Left ventricle myocardium inferior (tissue), 1 donor: ENCODE results near the gene CALML6. TPM values are rescaled to one million over a fixed set of nuclear protein-coding genes. Genes with fewer than 3 reads are reported as not detected.

ENCODE experiments used
- DNase-seq: peaks from one replicate; pipeline ENCODE4 v3.0.0-alpha.2; 2020
- H3K27ac ChIP-seq: fragments of 200-600 bp; replicated peaks from 2 replicates; pipeline ENCODE4 v1.8.0; 2021
- H3K27me3 ChIP-seq: fragments of 200-600 bp; 2 replicates; pipeline ENCODE4 v1.8.0; 2021; ENCODE audit warnings: low read depth
- H3K36me3 ChIP-seq: fragments of 200-600 bp; 2 replicates; pipeline ENCODE4 v1.8.0; 2021
- H3K4me1 ChIP-seq: fragments of 200-600 bp; 2 replicates; pipeline ENCODE4 v1.8.0; 2021
- H3K4me3 ChIP-seq: fragments of 200-600 bp; 2 replicates; pipeline ENCODE4 v1.8.0; 2021; ENCODE audit warnings: mild to moderate bottlenecking, moderate library complexity
- H3K9me3 ChIP-seq: fragments of 200-600 bp; replicated peaks from 2 replicates; pipeline ENCODE4 v1.8.0; 2021
- intact Hi-C: fragments of 100-400 bp; cut with micrococcal nuclease; formaldehyde crosslinking; loops from one replicate; pipeline ENCODE4 v1.11.0; 2022
- long read RNA-seq: library from polyadenylated mRNA; unstranded; transcript quantifications from one replicate; pipeline ENCODE4 v2.0.0, GENCODE V29; 2021
- total RNA-seq: library from RNA; stranded (reverse); fragmentation: NEBNext Ultra II Directional; extraction: Animal tissue kit (Norgen Biotek cat#: 25700); gene quantifications from one replicate; pipeline ENCODE4 v1.2.1, GENCODE V29; 2021
- TF ChIP-seq, protein P1 (sequence below): fragments of 200-600 bp; IDR thresholded peaks from 2 replicates; pipeline ENCODE4 v1.8.0; 2021; ENCODE audit warnings: antibody characterized with exemption, mild to moderate bottlenecking, borderline replicate concordance
- donor health status: DM: no; HTN: yes; CAD: no; lungs with severe emphysema.

Gene CALML6, protein sequence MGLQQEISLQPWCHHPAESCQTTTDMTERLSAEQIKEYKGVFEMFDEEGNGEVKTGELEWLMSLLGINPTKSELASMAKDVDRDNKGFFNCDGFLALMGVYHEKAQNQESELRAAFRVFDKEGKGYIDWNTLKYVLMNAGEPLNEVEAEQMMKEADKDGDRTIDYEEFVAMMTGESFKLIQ
- not detected for total RNA-seq
- long read RNA-seq = 0 reads

DNA sequence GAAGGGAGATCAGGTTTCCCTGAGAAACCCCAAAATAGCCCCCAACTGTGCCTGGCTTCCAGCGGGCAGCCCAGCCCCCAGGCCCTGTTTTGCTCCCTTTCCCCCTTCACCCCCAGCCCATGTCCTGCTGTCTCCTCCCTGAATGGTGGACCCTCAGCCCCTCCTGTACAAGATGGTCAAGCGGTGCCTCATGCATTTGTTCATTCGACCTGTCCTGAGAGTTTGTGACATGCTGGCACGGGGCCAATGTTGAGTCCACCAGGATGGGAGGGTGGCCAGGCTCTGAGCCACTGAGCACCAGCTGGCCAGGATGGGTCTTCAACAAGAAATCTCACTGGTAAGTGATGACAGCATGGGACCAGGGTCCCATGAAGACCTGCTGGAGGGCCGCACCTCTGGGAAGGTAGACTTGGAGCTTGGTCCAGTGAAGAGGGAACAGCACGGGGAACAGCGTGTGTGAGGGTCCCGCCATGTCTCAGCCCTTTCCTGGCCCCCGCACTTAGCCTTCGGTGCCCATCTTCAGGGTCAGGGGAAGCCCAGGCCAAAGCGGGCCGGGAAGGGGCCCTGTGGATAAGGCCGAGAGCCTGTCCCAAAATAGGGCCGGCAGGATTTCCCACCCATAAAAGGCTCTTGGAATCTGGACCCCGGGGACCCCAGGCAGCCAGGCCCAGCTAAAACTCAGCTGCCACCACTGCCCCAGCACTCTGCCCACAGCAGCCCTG is at the start of gene CALML6:
Gene CALML6 (plus strand): TSS at position 290 of the 722 bp plus-strand sequence. CDS start 21 bp downstream, at position 311.
- Histone ChIP-seq H3K36me3 (no peaks in the 10 kb centered on the region), H3K9me3 (no peaks in the 10 kb centered on the region), H3K27ac (no peak within 1 kb of the TSS), H3K27me3 (no peaks in the 10 kb centered on the region), H3K4me1 (peaks cover 23% of the 10 kb centered on the region), H3K4me3 (no peak within 1 kb of the TSS)
- TF ChIP-seq, protein P1, sequence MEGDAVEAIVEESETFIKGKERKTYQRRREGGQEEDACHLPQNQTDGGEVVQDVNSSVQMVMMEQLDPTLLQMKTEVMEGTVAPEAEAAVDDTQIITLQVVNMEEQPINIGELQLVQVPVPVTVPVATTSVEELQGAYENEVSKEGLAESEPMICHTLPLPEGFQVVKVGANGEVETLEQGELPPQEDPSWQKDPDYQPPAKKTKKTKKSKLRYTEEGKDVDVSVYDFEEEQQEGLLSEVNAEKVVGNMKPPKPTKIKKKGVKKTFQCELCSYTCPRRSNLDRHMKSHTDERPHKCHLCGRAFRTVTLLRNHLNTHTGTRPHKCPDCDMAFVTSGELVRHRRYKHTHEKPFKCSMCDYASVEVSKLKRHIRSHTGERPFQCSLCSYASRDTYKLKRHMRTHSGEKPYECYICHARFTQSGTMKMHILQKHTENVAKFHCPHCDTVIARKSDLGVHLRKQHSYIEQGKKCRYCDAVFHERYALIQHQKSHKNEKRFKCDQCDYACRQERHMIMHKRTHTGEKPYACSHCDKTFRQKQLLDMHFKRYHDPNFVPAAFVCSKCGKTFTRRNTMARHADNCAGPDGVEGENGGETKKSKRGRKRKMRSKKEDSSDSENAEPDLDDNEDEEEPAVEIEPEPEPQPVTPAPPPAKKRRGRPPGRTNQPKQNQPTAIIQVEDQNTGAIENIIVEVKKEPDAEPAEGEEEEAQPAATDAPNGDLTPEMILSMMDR = no peak
- DNase-seq = no peak
- intact Hi-C loops = no loop called here

DNA sequence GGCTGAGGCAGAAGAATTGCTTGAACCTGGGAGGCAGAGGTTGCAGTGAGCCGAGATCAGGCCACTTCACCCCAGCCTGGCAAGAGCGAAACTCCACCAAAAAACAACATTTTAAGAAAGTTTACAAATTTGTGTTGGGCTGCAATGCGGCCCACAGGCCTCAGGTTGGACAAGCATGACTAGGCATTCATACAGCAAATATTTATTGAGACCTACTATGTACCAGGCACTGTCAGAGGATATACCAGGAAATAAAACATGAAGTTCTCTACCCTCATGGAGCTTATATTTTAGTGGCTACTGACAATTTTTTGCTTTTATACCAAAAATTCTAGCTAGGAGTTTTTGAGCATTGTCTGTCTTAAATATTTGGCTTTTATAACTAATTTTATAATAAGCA is 47.9 kb upstream of the CALML6 start:
- Histone ChIP-seq H3K9me3 (no peaks in the 10 kb centered on the region), H3K27me3 (no peaks in the 10 kb centered on the region), H3K4me1 (peaks cover 99% of the 10 kb centered on the region), H3K4me3 (no peak overlapping the region), H3K36me3 (no peaks in the 10 kb centered on the region), H3K27ac (no peak overlapping the region)
- TF ChIP-seq, protein P1 = no peak
- DNase-seq = no peak
- intact Hi-C loops = no loop called here

DNA sequence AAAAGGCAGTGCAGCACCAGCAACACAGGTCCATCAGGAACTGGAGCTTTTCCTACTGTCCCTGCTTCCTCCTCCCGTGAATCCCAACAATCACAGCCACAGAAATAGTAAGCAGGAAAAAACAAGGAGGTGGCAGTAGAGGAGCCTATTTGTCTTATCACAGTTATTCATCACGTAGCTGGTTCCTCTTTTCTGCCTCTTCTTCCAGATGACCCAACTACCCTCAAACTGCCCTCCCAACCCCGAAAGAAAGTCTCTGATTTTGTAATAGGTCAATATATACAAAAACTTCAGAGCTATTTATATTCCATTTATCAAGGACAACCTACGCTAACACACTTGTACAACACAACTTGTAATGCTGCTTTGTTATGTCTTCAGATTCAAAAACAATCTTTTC is 45.6 kb upstream of the CALML6 start:
- TF ChIP-seq, protein P1 = no peak
- Histone ChIP-seq H3K27ac (peak overlapping the region; percentile 39), H3K36me3 (no peaks in the 10 kb centered on the region), H3K4me1 (peaks cover 99% of the 10 kb centered on the region), H3K4me3 (no peak overlapping the region), H3K27me3 (no peaks in the 10 kb centered on the region), H3K9me3 (no peaks in the 10 kb centered on the region)
- intact Hi-C loops = no loop called here
- no peak for DNase-seq

DNA sequence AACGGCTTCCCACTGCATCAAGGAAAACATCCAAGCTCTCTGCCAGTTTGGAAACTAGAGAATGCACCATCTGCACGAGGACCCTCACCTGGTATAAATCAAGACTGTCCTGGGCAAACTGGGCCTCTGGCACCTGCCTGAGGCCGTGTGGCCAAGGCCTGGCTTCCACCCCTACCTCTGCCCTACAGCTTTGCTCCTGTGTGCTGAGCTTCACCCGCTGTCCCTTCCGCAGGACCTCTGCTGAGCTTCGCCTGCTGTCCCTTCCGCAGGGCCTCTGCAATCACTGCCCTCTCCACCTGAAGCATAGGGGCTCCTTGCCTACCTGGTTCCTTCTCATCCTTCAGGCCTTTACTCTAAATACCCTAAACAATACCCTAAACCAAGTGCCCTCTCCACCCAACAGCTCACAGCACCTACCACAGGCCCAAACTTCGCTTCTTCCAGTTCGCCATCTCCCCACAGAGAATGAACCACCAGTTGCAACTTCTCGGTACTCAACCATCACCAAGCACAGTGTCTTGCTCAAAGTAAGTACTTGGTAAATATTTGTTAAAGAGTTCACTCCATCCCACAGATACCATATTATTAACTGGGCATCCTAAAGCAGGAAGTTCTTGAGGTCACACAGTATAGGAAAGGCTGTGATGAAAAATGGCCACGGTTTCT is 42.6 kb upstream of the CALML6 start:
- H3K27ac ChIP-seq = peak overlapping the region; percentile 86

DNA sequence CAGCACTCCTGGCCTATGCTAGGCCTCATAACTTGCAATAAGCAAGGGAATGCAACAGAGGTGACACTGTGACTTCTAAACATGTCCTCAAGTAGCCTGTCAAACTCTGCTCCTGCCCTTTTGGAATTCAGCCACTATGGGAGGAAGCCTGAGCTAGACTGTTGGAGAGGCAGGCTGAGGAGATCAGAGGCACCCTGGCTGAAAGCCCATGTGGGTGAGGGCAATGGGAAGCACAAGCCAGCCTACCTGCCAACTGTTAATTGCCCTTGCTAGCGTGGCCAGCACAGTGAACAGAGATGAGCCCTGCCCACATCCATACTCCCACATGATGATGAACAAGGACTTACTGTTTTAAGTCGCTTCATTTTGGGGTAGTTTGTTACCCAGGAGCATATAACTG is 41.9 kb upstream of the CALML6 start:
- Histone ChIP-seq H3K27ac (peak overlapping the region; percentile 86), H3K9me3 (no peaks in the 10 kb centered on the region), H3K4me3 (no peak overlapping the region), H3K36me3 (no peaks in the 10 kb centered on the region), H3K27me3 (no peaks in the 10 kb centered on the region), H3K4me1 (peaks cover 100% of the 10 kb centered on the region)
- intact Hi-C loops = no loop called here
- TF ChIP-seq, protein P1 = no peak
- peak; percentile 78 for DNase-seq

More for the DNA sequence above, 42.6 kb upstream of the CALML6 start:
- Histone ChIP-seq H3K9me3 (no peaks in the 10 kb centered on the region), H3K4me3 (no peak overlapping the region), H3K4me1 (peaks cover 100% of the 10 kb centered on the region), H3K27me3 (no peaks in the 10 kb centered on the region), H3K36me3 (no peaks in the 10 kb centered on the region)
- intact Hi-C loops = no loop called here
- no peak for DNase-seq
- TF ChIP-seq, protein P1 = no peak
